Epidermal melanocyte (primary cell): ENCODE data around the gene COL4A3.

ENCODE experiments used
- DNase-seq: peaks from one replicate; pipeline ENCODE4 v3.0.0; 2011; ENCODE audit warnings: low spot score; ENCODE audit not compliant: insufficient read length

The COL4A3 gene

GRCh38 chr2:227163998-227164762 lies at the start of gene COL4A3, which contains the start of gene COL4A4:
COL4A3 (plus strand) TSS chr2:227164624; CDS start chr2:227164727, 103 bp downstream.
COL4A4 (minus strand) TSS chr2:227164205; CDS start chr2:227147483, 16,722 bp downstream.
- no peak for DNase-seq

GRCh38 chr2:227115761-227116160 lies 48.7 kb upstream of the COL4A3 start:
- no peak for DNase-seq

GRCh38 chr2:227117027-227117426 lies 47.4 kb upstream of the COL4A3 start:
- no peak for DNase-seq

GRCh38 chr2:227117852-227118251 lies 46.6 kb upstream of the COL4A3 start:
- DNase-seq, result no peak

GRCh38 chr2:227118353-227118752 lies 46.1 kb upstream of the COL4A3 start:
- DNase-seq, result no peak

- DNase-seq, result no peak
These were observed 40.7 kb upstream of the COL4A3 start for GRCh38 chr2:227123697-227124096.

- DNase-seq, result no peak
These were observed 39.6 kb upstream of the COL4A3 start for GRCh38 chr2:227124811-227125210.

GRCh38 chr2:227125506-227125905 lies 38.9 kb upstream of the COL4A3 start:
- no peak for DNase-seq

GRCh38 chr2:227127201-227127600 lies 37.2 kb upstream of the COL4A3 start:
- DNase-seq, result no peak

- DNase-seq, result no peak
These were observed 33.8 kb upstream of the COL4A3 start for GRCh38 chr2:227130636-227131035.

GRCh38 chr2:227132986-227133385 lies 31.4 kb upstream of the COL4A3 start:
- DNase-seq, result no peak

- DNase-seq, result no peak
These were observed 29.8 kb upstream of the COL4A3 start for GRCh38 chr2:227134591-227134990.

GRCh38 chr2:227141301-227141700 lies 23.1 kb upstream of the COL4A3 start:
- no peak for DNase-seq

GRCh38 chr2:227143895-227144294 lies 20.5 kb upstream of the COL4A3 start:
- no peak for DNase-seq

- DNase-seq, result no peak
These were observed 18.0 kb upstream of the COL4A3 start for GRCh38 chr2:227146456-227146855.

- no peak for DNase-seq
These were observed 17.4 kb upstream of the COL4A3 start for GRCh38 chr2:227147023-227147422.

- no peak for DNase-seq
These were observed 16.3 kb upstream of the COL4A3 start for GRCh38 chr2:227148106-227148505.

GRCh38 chr2:227150222-227150936 lies 14.0 kb upstream of the COL4A3 start:
- DNase-seq, result no peak

GRCh38 chr2:227152093-227152766 lies 12.2 kb upstream of the COL4A3 start:
- no peak for DNase-seq

- no peak for DNase-seq
These were observed 11.1 kb upstream of the COL4A3 start for GRCh38 chr2:227153307-227153706.

- DNase-seq, result no peak
These were observed 10.5 kb upstream of the COL4A3 start for GRCh38 chr2:227153758-227154486.
